ENCODE results near the gene NEGR1.

Gene NEGR1

DNA sequence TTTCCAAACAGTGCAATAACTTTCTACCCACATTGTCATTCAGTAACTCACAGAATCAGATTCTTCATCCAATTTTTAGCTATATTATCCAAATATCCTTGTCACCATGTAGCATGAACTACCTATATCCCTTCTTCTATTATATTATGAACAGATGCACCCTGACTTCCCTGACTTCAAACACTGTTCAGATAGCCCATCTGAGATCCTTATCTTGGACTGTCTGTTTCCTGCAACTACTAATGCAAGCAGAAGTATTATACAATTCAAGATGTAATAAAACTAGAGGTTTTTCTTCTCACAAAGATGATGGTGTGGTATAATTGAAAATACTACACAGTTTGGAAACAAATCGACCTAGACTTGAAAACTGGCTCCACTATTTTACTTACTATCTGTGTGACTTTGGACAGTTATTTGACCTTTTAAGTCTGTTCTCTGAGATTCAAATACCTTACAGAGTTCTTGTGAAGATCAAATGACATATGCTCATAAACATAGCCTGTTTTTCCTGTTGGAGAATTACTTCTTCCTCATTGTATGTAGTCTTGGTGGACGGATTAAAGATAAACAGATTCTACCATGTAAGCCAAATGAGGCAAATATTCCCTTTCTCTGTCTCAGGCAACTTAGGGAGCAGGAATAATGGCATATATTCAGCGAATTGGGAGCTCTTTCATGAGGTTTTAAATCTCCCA lies 793.6 kb downstream of the NEGR1 start:
- TF ChIP-seq CTCF (IDR thresholded peaks at IDR 0.05; ENCODE audit: low read depth, low read length) = no peak
- no peak for DNase-seq (ENCODE audit: extremely low read depth, low read depth)

GRCh38 chr1:71473331-71473730 lies 809.0 kb downstream of the NEGR1 start:
- TF ChIP-seq CTCF (IDR thresholded peaks at IDR 0.05; ENCODE audit: low read depth, low read length) = no peak

DNA sequence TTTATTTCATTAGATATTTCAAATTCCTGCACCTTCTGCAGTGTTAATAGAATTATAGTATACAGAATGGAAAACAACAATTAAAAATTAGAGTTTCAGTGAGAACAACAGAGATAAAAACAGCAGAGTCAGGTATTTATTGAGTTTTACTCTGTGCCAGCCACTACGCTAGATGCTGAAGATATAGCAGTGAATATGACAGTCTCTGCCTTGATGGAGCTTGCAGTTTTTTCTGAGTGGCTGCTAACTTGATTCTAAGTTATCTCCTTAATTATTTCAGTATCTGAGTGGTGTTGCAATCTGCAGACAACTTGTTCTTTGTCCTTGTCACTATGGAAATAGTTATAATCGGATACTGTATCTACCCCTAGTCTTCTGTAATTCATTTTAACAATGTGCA lies 817.2 kb downstream of the NEGR1 start:
- DNase-seq (ENCODE audit: extremely low read depth, low read depth) = no peak
- TF ChIP-seq CTCF (IDR thresholded peaks at IDR 0.05; ENCODE audit: low read depth, low read length) = no peak

More at GRCh38 chr1:71473331-71473730, 809.0 kb downstream of the NEGR1 start:
- DNase-seq (ENCODE audit: extremely low read depth, low read depth) = no peak

GRCh38 chr1:71464016-71464415 lies 818.3 kb downstream of the NEGR1 start:
- no peak for TF ChIP-seq CTCF (IDR thresholded peaks at IDR 0.05; ENCODE audit: low read depth, low read length)
- no peak for DNase-seq (ENCODE audit: extremely low read depth, low read depth)

DNA sequence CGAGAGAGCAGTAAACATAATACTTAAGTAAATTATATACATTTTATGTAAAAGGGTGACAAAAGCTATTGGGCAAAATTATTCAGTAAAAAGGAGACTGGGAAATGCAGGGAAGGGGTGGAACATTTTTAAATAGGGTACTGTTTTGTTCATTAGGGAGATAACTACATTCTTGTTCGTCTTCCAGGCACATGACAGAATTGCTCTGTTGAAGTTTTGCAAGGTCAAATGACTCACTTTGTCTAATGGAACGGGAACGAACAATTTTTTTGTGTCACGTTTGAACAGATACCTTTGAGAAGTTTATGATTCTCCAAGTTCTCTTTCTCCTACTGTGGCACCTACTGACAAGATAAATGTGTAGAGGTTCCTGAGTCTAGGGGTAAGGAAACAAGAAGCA lies 819.2 kb downstream of the NEGR1 start:
- TF ChIP-seq CTCF (IDR thresholded peaks at IDR 0.05; ENCODE audit: low read depth, low read length) = no peak
- DNase-seq (ENCODE audit: extremely low read depth, low read depth) = no peak

DNA sequence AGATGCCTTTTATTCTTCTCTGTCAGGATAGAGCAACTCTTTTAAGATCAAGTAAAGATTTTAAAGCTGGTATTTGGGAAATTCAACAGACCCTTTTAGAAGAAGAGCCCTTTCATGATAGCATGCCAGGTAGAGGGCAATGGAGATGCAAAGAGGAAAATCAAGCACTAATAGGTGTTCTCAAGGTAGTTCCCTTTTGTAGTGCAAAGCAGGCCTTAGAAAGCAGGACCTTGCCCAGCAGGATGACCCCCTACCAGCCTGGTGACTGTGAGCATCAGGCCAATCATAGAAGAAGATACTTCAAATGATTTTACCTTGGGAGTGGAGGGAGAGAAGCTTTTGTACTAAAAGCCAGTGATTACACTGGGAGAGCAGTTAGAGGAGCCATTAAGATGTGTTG lies 820.1 kb downstream of the NEGR1 start:
- no peak for DNase-seq (ENCODE audit: extremely low read depth, low read depth)

DNA sequence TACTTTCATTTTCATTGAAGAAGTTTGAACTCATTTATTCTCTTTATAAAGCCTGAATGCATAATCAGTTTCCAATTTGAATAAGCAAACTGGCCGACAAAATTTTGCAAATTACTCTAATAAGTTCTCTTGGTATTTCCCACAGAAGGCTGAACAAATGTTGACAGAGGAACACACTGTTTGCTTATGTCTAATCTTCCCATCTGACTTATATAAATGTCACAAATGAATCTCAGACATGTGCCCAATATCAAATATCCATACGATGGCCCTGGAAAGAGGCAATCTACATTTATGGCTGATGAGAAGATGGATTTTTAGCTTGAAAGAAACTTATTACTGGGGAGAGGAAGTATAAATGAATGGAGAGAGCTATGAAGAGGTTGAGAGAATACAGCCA lies 820.9 kb downstream of the NEGR1 start:
- DNase-seq (ENCODE audit: extremely low read depth, low read depth) = no peak

More for the DNA sequence above, 820.1 kb downstream of the NEGR1 start:
- TF ChIP-seq CTCF (IDR thresholded peaks at IDR 0.05; ENCODE audit: low read depth, low read length) = no peak

More for the DNA sequence above, 820.9 kb downstream of the NEGR1 start:
- no peak for TF ChIP-seq CTCF (IDR thresholded peaks at IDR 0.05; ENCODE audit: low read depth, low read length)
